Measurements from ENCODE around the gene C20orf173.

Gene C20orf173

DNA sequence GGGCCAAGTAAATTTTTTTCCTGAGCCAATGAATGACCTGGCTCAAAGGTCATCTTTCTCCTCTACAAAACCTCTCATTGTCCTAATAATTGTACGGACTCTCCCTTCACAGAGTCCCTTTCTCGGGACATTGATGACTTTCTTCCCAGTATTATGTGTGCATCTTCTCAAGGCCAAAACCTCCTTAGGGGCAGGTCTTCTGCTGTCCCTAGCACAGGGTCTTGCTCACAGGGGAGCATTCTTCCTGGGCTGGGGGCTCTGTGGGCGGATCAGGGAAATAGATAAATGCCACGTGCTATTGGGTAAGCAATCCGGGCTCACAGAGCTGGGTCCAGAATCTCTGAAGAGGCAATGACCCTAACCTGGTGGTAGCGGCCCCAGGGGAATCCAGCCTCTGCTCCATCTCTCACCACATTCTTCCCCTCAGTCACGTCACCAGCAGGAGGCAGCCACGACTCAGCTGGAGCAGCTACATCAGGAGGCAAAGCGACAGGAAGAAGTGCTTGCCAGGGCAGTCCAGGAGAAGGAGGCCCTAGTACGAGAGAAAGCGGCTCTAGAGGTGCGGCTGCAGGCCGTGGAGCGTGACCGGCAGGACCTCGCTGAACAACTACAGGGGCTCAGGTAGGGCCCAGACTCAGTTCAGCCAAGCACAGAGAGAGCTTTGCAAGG is 50.5 kb downstream of the C20orf173 start:
- peak; percentile 54 for DNase-seq
- in situ Hi-C loops (cut with MboI; ENCODE audit: low pct_unique_long_range_greater_than_20kb, low sequenced_read_pairs): no loop called here
